CD4-positive, alpha-beta T cell (primary cell): Measurements from ENCODE around the gene ARID4B. TPM values are rescaled to one million over a fixed set of nuclear protein-coding genes. Genes with fewer than 3 reads are reported as not detected.

Experiments
- ATAC-seq: fragments of 200-7000 bp; cut with Tn5 transposase; one replicate; pipeline ENCODE4 v1.10.0; 2022; ENCODE audit warnings: mild to moderate bottlenecking; ENCODE audit not compliant: poor library complexity
- CTCF ChIA-PET: fragments of 350-600 bp; sonication (Branson Sonifier 250); formaldehyde crosslinking; loops from one replicate; lab custom pipeline; 2021; ENCODE audit warnings: antibody characterized with exemption, inconsistent platforms; lab: Charles Lee
- POLR2A ChIA-PET: fragments of 350-600 bp; sonication (Branson Sonifier 250); formaldehyde crosslinking; loops from one replicate; lab custom pipeline; 2021; ENCODE audit warnings: antibody characterized with exemption, inconsistent platforms; lab: Charles Lee
- DNase-seq, 14 experiments: peaks; one replicate each; pipeline ENCODE4 v3.0.0-alpha.2; 2013 to 2020; ENCODE audit warnings: mixed read lengths in 2 of 14
- H3K27ac ChIP-seq, 2 donors: one replicate each; pipeline versions ENCODE4 v1.5.1 to v1.7.0; 2013; ENCODE audit warnings: low read length in 2 of 2, low read depth in 1 of 2, mild to moderate bottlenecking in 1 of 2
- H3K27me3 ChIP-seq, 2 experiments: 1 replicate in 1 of 2; 2 replicates in 1 of 2; pipeline versions ENCODE4 v1.6.1 to v1.7.0; 2013; ENCODE audit warnings: low read length in 2 of 2, control low read depth in 1 of 2, mild to moderate bottlenecking in 1 of 2, moderate library complexity in 1 of 2; ENCODE audit not compliant: insufficient read depth in 2 of 2, control insufficient read depth in 1 of 2
- H3K36me3 ChIP-seq: one replicate; pipeline ENCODE4 v1.6.1; 2013; ENCODE audit warnings: low read length, control low read depth; ENCODE audit not compliant: insufficient read depth
- H3K4me1 ChIP-seq: one replicate; pipeline ENCODE4 v1.6.1; 2013; ENCODE audit warnings: low read length, control low read depth; ENCODE audit not compliant: insufficient read depth
- H3K4me3 ChIP-seq: one replicate; pipeline ENCODE4 v1.5.1; 2013; ENCODE audit warnings: mild to moderate bottlenecking, low read length, moderate library complexity
- H3K9me3 ChIP-seq, 2 experiments: 1 replicate in 1 of 2; 2 replicates in 1 of 2; pipeline versions ENCODE4 v1.6.1 to v1.7.0; 2013; ENCODE audit warnings: low read length in 2 of 2, mild to moderate bottlenecking in 2 of 2, control low read depth in 1 of 2, moderate library complexity in 1 of 2; ENCODE audit not compliant: control insufficient read depth in 1 of 2, insufficient read depth in 1 of 2
- H3K27ac Mint-ChIP-seq: one replicate; pipeline ENCODE4 v1.8.0; 2020; ENCODE audit warnings: mixed read lengths
- H3K27me3 Mint-ChIP-seq: one replicate; pipeline ENCODE4 v1.8.0; 2021; ENCODE audit warnings: mixed read lengths
- H3K36me3 Mint-ChIP-seq: one replicate; pipeline ENCODE4 v1.8.0; 2021; ENCODE audit warnings: low read depth, mixed read lengths
- H3K4me1 Mint-ChIP-seq: one replicate; pipeline ENCODE4 v1.8.0; 2021; ENCODE audit warnings: low read depth, mixed read lengths
- H3K4me3 Mint-ChIP-seq: one replicate; pipeline ENCODE4 v1.8.0; 2020; ENCODE audit warnings: mild to moderate bottlenecking, mixed read lengths
- H3K9me3 Mint-ChIP-seq: one replicate; pipeline ENCODE4 v1.8.0; 2020; ENCODE audit warnings: mixed read lengths
- CTCF ChIP-seq: fragments of 200-600 bp; IDR thresholded peaks from one replicate; pipeline ENCODE4 v1.8.0; 2022; ENCODE audit warnings: antibody characterized with exemption, mild to moderate bottlenecking
- intact Hi-C, 2 experiments: fragments of 100-400 bp; cut with DNase I in 1 of 2; cut with micrococcal nuclease in 1 of 2; formaldehyde crosslinking; loops; one replicate each; pipeline versions ENCODE4 v1.15.1 to v1.9.0; 2023 to 2025; cut with DNase I, micrococcal nuclease
- total RNA-seq, 174 experiments: library from RNA in 2 of 174; stranded (reverse) in 2 of 174; gene quantifications; one replicate each; pipeline ENCODE4 v1.2.3 and lab custom pipeline; 2021 to 2026

Gene ARID4B
- total RNA-seq, 2 experiments from 2014 or later, result 127 to 130 TPM

GRCh38 chr1:235229868-235230267 is 98.1 kb downstream of the ARID4B start:
- H3K9me3 Mint-ChIP-seq, result no peaks in the 10 kb centered on the region
- H3K4me3 Mint-ChIP-seq, result no peak overlapping the region
- H3K27me3 ChIP-seq, result no peaks in the 10 kb centered on the region
- CTCF ChIA-PET, result interaction anchor here (0.7 to 1.0 kb wide), 3 partner anchors 18 to 186 kb away, joined by 3 read pairs; no protein-coding TSS in a partner anchor
- TF ChIP-seq CTCF, result no peak
- H3K27ac ChIP-seq, result no peak overlapping the region
- no peaks in the 10 kb centered on the region for H3K9me3 ChIP-seq
- H3K4me1 Mint-ChIP-seq, result no peaks in the 10 kb centered on the region
- no peaks in the 10 kb centered on the region for H3K4me1 ChIP-seq
- ATAC-seq, result no peak
- H3K36me3 ChIP-seq, result peaks cover 84% of the 10 kb centered on the region
- peaks cover 78% of the 10 kb centered on the region for H3K36me3 Mint-ChIP-seq
- H3K27ac Mint-ChIP-seq, result no peak overlapping the region
- POLR2A ChIA-PET, result no interaction called here
- H3K4me3 ChIP-seq, result no peak overlapping the region
- intact Hi-C loops, result no loop called here
- no peaks in the 10 kb centered on the region for H3K27me3 Mint-ChIP-seq
- no peak for DNase-seq

DNA sequence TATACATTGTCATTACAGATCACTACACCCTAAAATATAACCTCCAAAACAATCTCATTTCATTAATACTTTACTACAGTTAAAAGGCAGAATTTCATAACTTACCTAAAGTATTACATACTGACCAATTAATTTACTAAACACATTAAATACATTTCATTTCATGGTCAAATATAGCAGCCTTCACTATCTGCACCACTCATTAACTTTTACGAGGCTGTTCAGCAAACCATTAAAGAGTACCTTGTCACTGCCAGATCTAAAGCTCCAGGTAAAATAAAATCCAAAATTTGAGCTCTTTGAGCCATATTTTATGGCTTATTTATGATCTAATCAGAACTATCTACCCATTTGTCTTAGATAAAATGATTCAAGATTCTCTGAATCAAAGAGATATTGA is 100.6 kb downstream of the ARID4B start:
- no peaks in the 10 kb centered on the region for H3K27me3 Mint-ChIP-seq
- H3K4me3 ChIP-seq, result no peak overlapping the region
- POLR2A ChIA-PET, result interaction anchor here (0.6 kb wide), 1 partner anchor 20 kb away, joined by 3 read pairs; no protein-coding TSS in a partner anchor
- H3K36me3 ChIP-seq, result peaks cover 82% of the 10 kb centered on the region
- H3K27me3 ChIP-seq, result no peaks in the 10 kb centered on the region
- H3K36me3 Mint-ChIP-seq, result peaks cover 81% of the 10 kb centered on the region
- CTCF ChIA-PET, result interaction anchor here (0.7 to 2.6 kb wide), 4 partner anchors 14 to 909 kb away, joined by 3 to 6 read pairs (median 4); no protein-coding TSS in a partner anchor
- DNase-seq (no peak), ATAC-seq (no peak)
- H3K4me1 ChIP-seq, result no peaks in the 10 kb centered on the region
- no peaks in the 10 kb centered on the region for H3K9me3 ChIP-seq
- H3K4me1 Mint-ChIP-seq, result no peaks in the 10 kb centered on the region
- H3K27ac ChIP-seq, result no peak overlapping the region
- TF ChIP-seq CTCF, result no peak
- peak overlapping the region; percentile 22 for H3K27ac Mint-ChIP-seq
- intact Hi-C loops, result no loop called here
- H3K9me3 Mint-ChIP-seq, result no peaks in the 10 kb centered on the region
- no peak overlapping the region for H3K4me3 Mint-ChIP-seq

DNA sequence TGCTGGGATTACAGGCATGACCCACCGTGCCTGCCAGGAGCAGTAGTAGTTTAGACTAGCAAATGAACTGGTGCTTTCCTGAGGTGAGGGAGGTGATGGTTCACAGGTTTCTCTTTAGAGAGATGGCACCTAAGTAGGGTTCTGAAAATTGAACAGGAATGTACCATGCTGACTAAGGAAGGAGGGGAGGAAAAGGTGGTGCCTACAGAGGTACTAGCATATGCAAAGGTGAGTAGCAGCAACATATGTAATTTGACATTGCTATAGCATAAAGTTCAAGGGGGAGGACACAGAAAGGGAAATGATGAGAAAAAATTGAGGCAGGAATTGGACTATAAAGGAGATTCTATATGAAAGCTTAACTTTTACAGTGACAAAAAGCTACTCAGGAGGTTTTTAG is 101.0 kb downstream of the ARID4B start:
- Histone ChIP-seq H3K27me3 (no peaks in the 10 kb centered on the region), H3K4me3 (no peak overlapping the region), H3K9me3 (no peaks in the 10 kb centered on the region), H3K36me3 (peaks cover 84% of the 10 kb centered on the region), H3K27ac (no peak overlapping the region), H3K4me1 (no peaks in the 10 kb centered on the region)
- DNase-seq, result no peak
- no peak for ATAC-seq
- peaks cover 83% of the 10 kb centered on the region for H3K36me3 Mint-ChIP-seq
- H3K4me3 Mint-ChIP-seq, result no peak overlapping the region
- H3K27me3 Mint-ChIP-seq, result no peaks in the 10 kb centered on the region
- CTCF ChIA-PET, result interaction anchor here (2.6 kb wide), 1 partner anchor 188 kb away, joined by 6 read pairs; no protein-coding TSS in a partner anchor
- POLR2A ChIA-PET, result interaction anchor here (0.6 kb wide), 1 partner anchor 21 kb away, joined by 3 read pairs; no protein-coding TSS in a partner anchor
- TF ChIP-seq CTCF, result no peak
- no peaks in the 10 kb centered on the region for H3K4me1 Mint-ChIP-seq
- intact Hi-C loops, result no loop called here
- no peaks in the 10 kb centered on the region for H3K9me3 Mint-ChIP-seq
- H3K27ac Mint-ChIP-seq, result peak overlapping the region; percentile 22
